ENCODE results near the gene SAG.
"Not testable (repeated sequence)": the region's sequence is repeated elsewhere in the genome, so short reads cannot be mapped to it uniquely, and the experiment has no call there.

SAG gene

DNA sequence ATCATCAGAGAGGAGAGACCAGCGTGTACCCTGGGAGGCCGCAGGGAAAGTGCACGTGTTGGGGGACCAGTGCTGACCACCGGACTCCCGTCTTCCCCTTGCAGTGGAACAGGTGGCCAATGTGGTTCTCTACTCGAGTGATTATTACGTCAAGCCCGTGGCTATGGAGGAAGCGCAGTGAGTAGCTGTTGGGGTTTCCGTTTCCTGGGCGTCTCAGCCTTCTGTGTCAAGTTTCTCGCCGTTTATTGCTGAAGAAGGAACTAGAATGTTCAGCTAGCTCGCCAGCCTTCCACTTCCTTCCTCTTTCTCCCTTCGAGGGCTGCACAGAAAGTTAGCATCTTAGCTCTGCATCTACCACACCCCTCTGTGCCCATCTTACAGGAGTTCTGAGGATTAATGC is 23.9 kb downstream of the SAG start:
- DNase-seq (ENCODE audit: low read depth), result peak; percentile 88

GRCh38 chr2:233332125-233332524 is 24.5 kb downstream of the SAG start:
- no peak for DNase-seq (ENCODE audit: low read depth)

DNA sequence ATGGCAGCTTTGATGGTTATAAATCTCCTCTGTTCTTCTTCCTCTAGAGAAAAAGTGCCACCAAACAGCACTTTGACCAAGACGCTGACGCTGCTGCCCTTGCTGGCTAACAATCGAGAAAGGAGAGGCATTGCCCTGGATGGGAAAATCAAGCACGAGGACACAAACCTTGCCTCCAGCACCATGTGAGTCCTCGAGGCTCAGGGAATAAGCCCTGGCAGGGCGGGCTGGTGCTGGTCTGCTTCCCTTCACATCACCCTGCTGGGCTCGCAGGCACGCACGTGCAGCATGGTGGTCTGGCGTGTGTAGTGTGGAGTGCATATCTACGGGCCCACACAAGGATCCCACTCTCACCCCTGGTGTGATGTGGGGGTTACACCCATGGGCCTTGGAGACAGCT is 27.3 kb downstream of the SAG start:
- DNase-seq (ENCODE audit: low read depth), result no peak

- DNase-seq (ENCODE audit: low read depth), result not testable (repeated sequence)
Measured at GRCh38 chr2:233336091-233336490, 28.5 kb downstream of the SAG start.

DNA sequence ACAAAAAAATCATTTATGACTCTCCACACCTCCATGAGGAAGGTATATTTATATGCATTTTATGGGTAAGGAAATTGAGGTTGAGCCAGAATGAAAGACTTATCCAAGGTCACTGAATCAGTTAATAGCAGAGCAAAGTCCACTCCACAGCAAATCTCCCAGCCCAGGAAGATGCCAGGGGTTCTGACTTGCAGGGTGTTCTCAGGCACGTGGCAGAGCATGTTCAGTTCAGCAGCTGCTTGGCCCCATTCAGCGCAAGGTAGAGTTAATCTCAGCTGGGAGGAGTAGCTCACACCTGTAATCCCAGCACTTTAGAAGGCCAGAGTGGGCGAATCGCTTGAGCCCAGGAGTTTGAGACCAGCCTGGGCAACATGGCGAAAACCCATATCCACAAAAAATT is 28.9 kb downstream of the SAG start:
- no peak for DNase-seq (ENCODE audit: low read depth)

DNA sequence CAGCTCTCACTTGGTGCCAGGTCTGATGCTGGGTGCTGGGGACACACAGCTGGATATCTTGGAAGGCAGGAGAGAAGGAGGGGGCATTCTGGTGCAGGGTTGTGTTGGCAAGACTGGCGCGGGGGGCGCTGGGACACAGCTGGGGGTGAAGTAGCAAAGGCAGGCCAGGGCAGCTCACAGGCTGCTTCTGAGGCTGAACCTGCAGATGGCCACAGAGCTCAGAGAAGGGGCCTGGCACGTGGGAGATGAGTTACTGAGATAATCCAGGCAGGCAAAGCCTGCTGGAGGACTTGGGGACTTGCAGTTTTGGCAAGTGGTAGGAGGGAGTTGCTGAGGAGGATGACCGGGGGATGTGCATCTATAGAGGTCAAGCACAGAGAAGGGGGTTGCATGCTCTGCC is 30.4 kb downstream of the SAG start:
- no peak for DNase-seq (ENCODE audit: low read depth)

DNA sequence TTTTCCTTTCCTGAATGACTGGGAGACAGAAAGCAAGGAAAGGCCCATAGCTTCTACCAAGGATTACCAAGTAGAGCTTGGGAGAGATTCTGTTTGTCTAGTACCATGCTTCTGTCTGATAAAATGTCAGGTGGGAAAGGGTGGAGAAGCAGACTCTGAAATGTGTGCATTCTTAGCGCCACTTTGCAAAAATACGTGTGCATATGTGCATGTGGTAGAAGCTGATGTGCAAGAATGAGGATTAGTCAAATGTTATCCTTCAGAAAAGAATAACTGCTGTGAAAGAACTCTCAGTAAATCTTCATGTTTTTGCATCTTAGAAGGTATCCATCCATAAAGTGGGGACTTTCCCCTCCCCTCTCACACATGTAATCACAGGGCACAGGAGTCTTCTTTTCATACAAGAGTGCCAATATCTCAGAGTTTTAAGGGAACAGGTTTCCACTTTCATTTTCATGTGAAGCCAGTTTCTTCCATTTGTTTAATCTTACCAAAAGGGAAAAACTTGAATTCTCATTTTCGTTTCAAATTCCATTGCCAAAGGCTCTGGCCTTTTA is 31.3 kb downstream of the SAG start:
- DNase-seq (ENCODE audit: low read depth), result no peak

- no peak for DNase-seq (ENCODE audit: low read depth)
Measured at GRCh38 chr2:233339427-233339826, 31.8 kb downstream of the SAG start.

GRCh38 chr2:233341296-233341695 is 33.7 kb downstream of the SAG start:
- no peak for DNase-seq (ENCODE audit: low read depth)

- no peak for DNase-seq (ENCODE audit: low read depth)
Measured at GRCh38 chr2:233342301-233342700, 34.7 kb downstream of the SAG start.

- no peak for DNase-seq (ENCODE audit: low read depth)
Measured at GRCh38 chr2:233343171-233343705, 35.6 kb downstream of the SAG start.

DNA sequence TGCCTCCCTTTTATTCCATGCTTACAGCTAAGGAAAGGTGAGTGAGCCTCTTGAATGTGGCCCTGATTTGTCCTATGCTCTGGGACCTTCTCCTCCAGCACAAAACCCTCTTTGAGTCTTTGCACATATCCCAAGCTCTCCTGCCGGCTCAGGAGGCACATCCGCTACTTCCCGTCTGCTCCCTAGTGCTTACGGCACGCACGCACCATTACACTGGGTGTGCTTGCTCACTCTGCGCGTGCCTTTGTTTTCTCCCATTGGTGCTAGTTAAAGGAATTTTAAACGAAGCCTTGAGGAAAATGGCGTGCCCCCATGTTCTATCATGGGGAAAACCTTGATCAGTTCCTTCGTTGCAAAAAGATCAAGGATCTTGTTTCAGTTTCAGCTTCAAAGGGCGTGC is 38.8 kb downstream of the SAG start:
- no peak for DNase-seq (ENCODE audit: low read depth)

GRCh38 chr2:233346930-233347329 is 39.3 kb downstream of the SAG start:
- DNase-seq (ENCODE audit: low read depth), result no peak

GRCh38 chr2:233349005-233349998 is 41.7 kb downstream of the SAG start:
- DNase-seq (ENCODE audit: low read depth), result no peak

GRCh38 chr2:233350708-233351107 is 43.1 kb downstream of the SAG start:
- no peak for DNase-seq (ENCODE audit: low read depth)

GRCh38 chr2:233351423-233351822 is 43.8 kb downstream of the SAG start:
- DNase-seq (ENCODE audit: low read depth), result no peak

GRCh38 chr2:233352141-233352842 is 44.7 kb downstream of the SAG start:
- no peak for DNase-seq (ENCODE audit: low read depth)

DNA sequence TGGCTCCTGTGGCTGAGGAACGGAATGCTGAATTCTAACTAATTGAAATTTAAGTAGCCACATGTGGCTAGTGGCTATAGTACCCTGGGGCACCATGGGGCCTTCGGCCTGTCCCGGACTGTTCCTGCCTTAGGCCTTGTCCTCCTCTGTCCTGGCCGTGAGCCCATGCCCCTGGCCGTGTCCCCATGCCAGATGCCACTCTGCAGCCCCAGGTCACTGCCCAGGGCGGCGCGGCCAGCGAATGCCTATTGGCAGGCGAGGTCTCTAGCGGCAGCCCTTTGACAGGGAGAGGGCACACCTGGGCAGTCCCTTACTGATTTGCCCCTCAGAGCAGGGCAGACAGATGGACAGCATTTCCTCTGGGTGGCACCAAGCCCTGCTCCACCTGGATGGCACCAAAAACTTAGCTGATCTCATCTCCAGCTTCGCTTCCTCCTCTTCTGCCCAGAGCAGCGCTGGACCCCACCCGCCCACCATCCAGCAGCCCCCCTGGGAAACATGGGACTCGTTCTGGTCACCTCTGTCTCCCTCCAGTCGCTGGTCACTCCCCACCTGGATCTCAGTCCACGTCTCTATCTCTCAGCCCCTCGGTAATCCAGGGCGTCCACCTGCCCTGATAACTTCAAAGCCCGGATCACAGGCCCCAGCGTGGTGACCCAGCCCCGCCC is 45.6 kb downstream of the SAG start:
- DNase-seq (ENCODE audit: low read depth), result no peak

DNA sequence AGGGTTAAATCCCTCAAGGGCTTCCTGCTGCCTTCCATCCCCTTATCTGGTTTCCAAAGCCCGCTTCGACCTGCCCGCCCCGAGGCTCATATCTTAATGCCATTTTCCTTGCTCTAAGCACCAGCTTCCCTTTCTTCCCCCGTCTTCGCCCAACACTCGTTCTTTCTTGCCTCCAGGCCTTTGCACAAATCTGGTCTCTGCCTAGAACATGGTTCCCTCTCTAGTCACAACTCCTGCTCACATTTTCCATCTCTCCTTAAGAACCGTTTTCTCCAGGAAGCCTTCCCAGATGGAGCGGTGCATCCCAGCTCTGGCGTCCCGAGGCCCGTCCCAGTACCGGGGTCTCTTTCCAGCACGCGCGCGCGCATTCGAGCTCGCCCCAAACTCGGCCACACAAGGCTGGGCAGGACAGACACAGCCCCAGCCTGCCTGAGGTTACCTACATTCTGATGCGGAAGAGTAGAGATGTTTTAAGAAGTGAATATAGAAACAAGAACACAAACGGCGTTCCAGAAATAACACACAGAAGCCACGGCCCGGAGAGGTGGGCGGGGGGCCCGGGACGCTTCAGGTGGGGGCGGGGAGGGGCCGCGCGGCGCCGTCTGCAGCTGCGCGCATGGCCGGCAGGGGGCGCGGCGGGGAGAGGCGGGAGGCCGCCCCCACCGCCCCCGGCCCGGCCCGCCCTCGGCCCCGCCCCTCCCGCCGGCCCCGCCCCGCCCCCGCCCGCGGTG is 46.3 kb downstream of the SAG start, which contains the start of gene DGKD:
Gene DGKD (plus strand): TSS at position 726 of the 731 bp plus-strand sequence. CDS start 25 bp downstream, outside the sequence.
- DNase-seq (ENCODE audit: low read depth), result peak; percentile 54

- no peak for DNase-seq (ENCODE audit: low read depth)
Measured at GRCh38 chr2:233354500-233354924, 46.9 kb downstream of the SAG start.

DNA sequence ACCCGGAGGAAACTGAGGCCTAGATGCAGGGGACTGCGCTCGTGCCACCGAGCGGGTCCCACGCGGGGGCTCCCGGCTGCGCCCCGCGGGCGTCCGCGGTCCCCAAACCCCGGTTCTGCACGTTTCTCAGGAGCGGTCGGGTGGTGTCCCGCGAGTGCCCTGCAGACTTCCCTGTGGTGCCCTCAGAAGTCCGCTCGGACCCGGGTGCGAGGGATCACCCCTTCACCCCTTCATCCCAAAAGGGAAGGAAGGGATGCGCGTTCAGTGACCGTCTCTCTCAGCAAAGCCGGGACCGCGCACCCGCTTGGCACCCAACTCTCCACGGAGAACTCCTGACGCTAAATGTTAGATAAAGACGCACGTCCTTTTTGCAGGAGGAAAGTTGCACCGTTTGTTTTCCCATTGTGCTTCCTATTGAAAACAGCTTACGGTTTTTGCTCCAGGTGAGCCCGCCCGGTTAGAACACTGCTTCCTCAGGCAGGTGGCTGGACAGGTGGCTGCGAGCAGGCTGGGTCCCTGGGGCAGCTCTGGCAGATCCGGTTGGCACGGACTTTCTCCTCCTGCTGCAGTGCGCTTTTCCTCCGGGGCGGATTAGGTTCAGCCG is 47.5 kb downstream of the SAG start:
- DNase-seq (ENCODE audit: low read depth), result no peak

All from CMK (cell line).